ACC112 (cell line): ENCODE data around the gene TADA2A.

Source experiments
- H2AFZ ChIP-seq: fragments of 200-600 bp; sonication (generic); one replicate; pipeline ENCODE4 v1.6.0; 2017; ENCODE audit warnings: antibody characterized with exemption, low read length; ENCODE audit not compliant: unreplicated experiment
- H3K27ac ChIP-seq: fragments of 200-600 bp; sonication (generic); 2 replicates; pipeline ENCODE4 v1.5.1; 2014; ENCODE audit warnings: low read depth, mild to moderate bottlenecking, antibody characterized with exemption, low read length, moderate library complexity
- H3K27me3 ChIP-seq: fragments of 200-600 bp; sonication (generic); 2 replicates; pipeline ENCODE4 v1.6.1; 2014; ENCODE audit warnings: mild to moderate bottlenecking, antibody characterized with exemption, low read length, moderate library complexity, mixed read lengths; ENCODE audit not compliant: insufficient read depth
- H3K36me3 ChIP-seq: fragments of 200-600 bp; sonication (generic); 2 replicates; pipeline ENCODE4 v1.6.1; 2016; ENCODE audit warnings: mild to moderate bottlenecking, antibody characterized with exemption, low read length, moderate library complexity, mixed read lengths; ENCODE audit not compliant: insufficient read depth
- H3K4me1 ChIP-seq: fragments of 200-600 bp; sonication (generic); one replicate; pipeline ENCODE4 v1.6.1; 2016; ENCODE audit warnings: low read length, mixed read lengths; ENCODE audit not compliant: insufficient read depth, unreplicated experiment, control insufficient read depth
- H3K4me3 ChIP-seq: fragments of 200-600 bp; sonication (generic); 2 replicates; pipeline ENCODE4 v1.5.1; 2014; ENCODE audit warnings: mild to moderate bottlenecking, low read depth, low read length
- H3K79me2 ChIP-seq: fragments of 200-600 bp; sonication (generic); one replicate; pipeline ENCODE4 v1.6.0; 2016; ENCODE audit warnings: low read length; ENCODE audit not compliant: control insufficient read depth, unreplicated experiment, insufficient read depth

TADA2A gene

GRCh38 chr17:37375706-37376105 lies 31.0 kb upstream of the TADA2A start, which contains the start of gene C17orf78:
TSS of gene C17orf78 (plus strand) at chr17:37375985. CDS start at chr17:37376093, 108 bp downstream.
- Histone ChIP-seq H3K27me3 (no peaks in the 10 kb centered on the region), H3K4me3 (no peak within 1 kb of the TSS), H3K27ac (no peak within 1 kb of the TSS), H2AFZ (no peak within 1 kb of the TSS), H3K79me2 (no peaks in the 10 kb centered on the region), H3K4me1 (no peaks in the 10 kb centered on the region), H3K36me3 (no peaks in the 10 kb centered on the region)

GRCh38 chr17:37382056-37382455 lies 24.6 kb upstream of the TADA2A start:
- no peaks in the 10 kb centered on the region for H3K36me3 ChIP-seq
- no peak overlapping the region for H3K27ac ChIP-seq
- peaks cover 3% of the 10 kb centered on the region for H3K79me2 ChIP-seq
- no peak overlapping the region for H3K4me3 ChIP-seq
- peaks cover 7% of the 10 kb centered on the region for H3K4me1 ChIP-seq
- no peaks in the 10 kb centered on the region for H3K27me3 ChIP-seq
- no peak overlapping the region for H2AFZ ChIP-seq

- H3K36me3 ChIP-seq: no peaks in the 10 kb centered on the region
- peaks cover 20% of the 10 kb centered on the region for H3K4me1 ChIP-seq
- H3K27ac ChIP-seq: no peak overlapping the region
- peaks cover 3% of the 10 kb centered on the region for H3K79me2 ChIP-seq
- H3K27me3 ChIP-seq: no peaks in the 10 kb centered on the region
- H2AFZ ChIP-seq: no peak overlapping the region
- no peak overlapping the region for H3K4me3 ChIP-seq
Observed at GRCh38 chr17:37384560-37385149, 22.0 kb upstream of the TADA2A start.

GRCh38 chr17:37385474-37385990 lies 21.2 kb upstream of the TADA2A start:
- H3K4me3 ChIP-seq: no peak overlapping the region
- H3K27me3 ChIP-seq: no peaks in the 10 kb centered on the region
- H3K79me2 ChIP-seq: peaks cover 5% of the 10 kb centered on the region
- H3K36me3 ChIP-seq: no peaks in the 10 kb centered on the region
- no peak overlapping the region for H3K27ac ChIP-seq
- H2AFZ ChIP-seq: no peak overlapping the region
- peaks cover 21% of the 10 kb centered on the region for H3K4me1 ChIP-seq

GRCh38 chr17:37386462-37386861 lies 20.2 kb upstream of the TADA2A start:
- Histone ChIP-seq H3K27ac (no peak overlapping the region), H3K36me3 (no peaks in the 10 kb centered on the region), H2AFZ (no peak overlapping the region)

GRCh38 chr17:37388266-37388665 lies 18.4 kb upstream of the TADA2A start:
- H3K27me3 ChIP-seq: no peaks in the 10 kb centered on the region

More at GRCh38 chr17:37386462-37386861, 20.2 kb upstream of the TADA2A start:
- Histone ChIP-seq H3K4me1 (peaks cover 31% of the 10 kb centered on the region), H3K79me2 (peaks cover 10% of the 10 kb centered on the region), H3K4me3 (no peak overlapping the region), H3K27me3 (no peaks in the 10 kb centered on the region)

GRCh38 chr17:37389160-37389559 lies 17.5 kb upstream of the TADA2A start:
- no peaks in the 10 kb centered on the region for H3K27me3 ChIP-seq
- H3K4me3 ChIP-seq: no peak overlapping the region
- peaks cover 43% of the 10 kb centered on the region for H3K4me1 ChIP-seq
- peaks cover 14% of the 10 kb centered on the region for H3K79me2 ChIP-seq
- H3K36me3 ChIP-seq: no peaks in the 10 kb centered on the region
- H3K27ac ChIP-seq: no peak overlapping the region
- H2AFZ ChIP-seq: no peak overlapping the region

More at GRCh38 chr17:37388266-37388665, 18.4 kb upstream of the TADA2A start:
- Histone ChIP-seq H3K4me1 (peaks cover 44% of the 10 kb centered on the region), H3K27ac (peak overlapping the region; percentile 42; the same call in 1 of the 2 replicates), H3K4me3 (no peak overlapping the region), H3K36me3 (no peaks in the 10 kb centered on the region), H3K79me2 (peaks cover 14% of the 10 kb centered on the region), H2AFZ (no peak overlapping the region)

GRCh38 chr17:37391146-37391545 lies 15.5 kb upstream of the TADA2A start:
- H3K27ac ChIP-seq: peak overlapping the region; percentile 82
- no peak overlapping the region for H2AFZ ChIP-seq
- H3K79me2 ChIP-seq: peaks cover 14% of the 10 kb centered on the region
- no peaks in the 10 kb centered on the region for H3K36me3 ChIP-seq
- H3K4me1 ChIP-seq: peaks cover 37% of the 10 kb centered on the region
- H3K27me3 ChIP-seq: no peaks in the 10 kb centered on the region
- H3K4me3 ChIP-seq: peak overlapping the region; percentile 65; the same call in 1 of the 2 replicates

GRCh38 chr17:37392024-37392590 lies 14.6 kb upstream of the TADA2A start:
- no peak overlapping the region for H2AFZ ChIP-seq
- no peaks in the 10 kb centered on the region for H3K27me3 ChIP-seq
- peak overlapping the region; percentile 65 for H3K4me3 ChIP-seq
- no peaks in the 10 kb centered on the region for H3K36me3 ChIP-seq
- peaks cover 37% of the 10 kb centered on the region for H3K4me1 ChIP-seq
- peak overlapping the region; percentile 82 for H3K27ac ChIP-seq
- peaks cover 11% of the 10 kb centered on the region for H3K79me2 ChIP-seq

GRCh38 chr17:37393352-37393751 lies 13.3 kb upstream of the TADA2A start:
- H3K36me3 ChIP-seq: no peaks in the 10 kb centered on the region
- no peak overlapping the region for H2AFZ ChIP-seq
- no peak overlapping the region for H3K4me3 ChIP-seq
- H3K79me2 ChIP-seq: peaks cover 11% of the 10 kb centered on the region
- H3K4me1 ChIP-seq: peaks cover 32% of the 10 kb centered on the region
- H3K27ac ChIP-seq: no peak overlapping the region
- no peaks in the 10 kb centered on the region for H3K27me3 ChIP-seq

- H3K27me3 ChIP-seq: no peaks in the 10 kb centered on the region
- no peak overlapping the region for H3K27ac ChIP-seq
- no peak overlapping the region for H3K4me3 ChIP-seq
- no peak overlapping the region for H2AFZ ChIP-seq
- H3K36me3 ChIP-seq: no peaks in the 10 kb centered on the region
- peaks cover 20% of the 10 kb centered on the region for H3K79me2 ChIP-seq
- H3K4me1 ChIP-seq: peaks cover 14% of the 10 kb centered on the region
Observed at GRCh38 chr17:37399265-37399803, 7.4 kb upstream of the TADA2A start.
